VCaP (cell line): ENCODE data around the gene NCKAP5.

Experiments
- H3K27ac ChIP-seq: fragments of 450-650 bp; 2 replicates; pipeline ENCODE4 v1.5.1; 2017
- TF ChIP-seq, protein P1 (sequence below): fragments of 450-650 bp; conservative IDR thresholded peaks from 2 replicates; pipeline ENCODE4 v1.5.1; 2017; ENCODE audit warnings: mild to moderate bottlenecking, moderate library complexity

The NCKAP5 gene

DNA sequence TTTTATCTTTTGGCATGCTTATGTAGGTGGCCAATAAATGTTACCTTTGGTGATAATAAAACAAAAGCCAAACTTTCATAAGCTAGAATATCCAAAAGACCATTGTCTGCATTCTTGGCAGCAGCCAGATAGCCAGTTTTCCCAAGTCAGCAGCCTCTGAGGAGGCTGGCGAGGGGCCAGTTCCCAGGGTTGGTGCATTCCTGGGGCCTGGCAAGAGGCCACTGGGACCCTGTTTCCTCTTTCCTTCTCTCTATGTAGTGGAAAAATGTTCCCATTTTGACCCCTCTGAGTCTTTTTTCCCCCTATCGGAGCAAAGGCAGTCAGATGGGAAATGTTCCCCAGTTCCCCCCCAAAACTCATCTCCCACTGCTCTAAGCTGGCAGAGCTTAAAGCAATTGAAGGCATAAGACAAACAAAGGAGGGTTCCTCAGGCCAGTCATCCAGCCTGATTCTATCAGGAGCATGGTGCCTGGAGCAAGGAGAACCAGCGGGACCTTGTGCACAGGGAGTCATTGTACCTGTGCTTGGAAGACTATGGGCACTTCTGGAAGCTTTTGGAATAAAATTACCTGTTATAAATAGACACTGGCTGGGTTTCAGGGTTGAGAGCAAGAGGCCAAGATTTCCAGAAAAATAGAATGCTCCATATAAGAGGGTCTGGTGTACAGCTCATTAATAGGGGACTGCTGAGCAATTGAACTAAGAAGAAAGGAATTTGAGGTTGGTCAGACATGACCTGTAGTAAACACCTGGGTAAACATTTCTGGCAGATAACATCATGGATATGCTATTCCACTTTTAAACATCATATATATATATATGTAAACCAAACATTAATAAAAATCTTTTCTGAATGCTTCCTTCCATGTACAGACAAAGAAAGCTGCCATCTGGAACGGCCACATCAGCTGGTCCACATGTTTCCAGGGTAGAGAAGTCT is 63.4 kb downstream of the NCKAP5 start:
- H3K27ac ChIP-seq = peak overlapping the region; percentile 62

DNA sequence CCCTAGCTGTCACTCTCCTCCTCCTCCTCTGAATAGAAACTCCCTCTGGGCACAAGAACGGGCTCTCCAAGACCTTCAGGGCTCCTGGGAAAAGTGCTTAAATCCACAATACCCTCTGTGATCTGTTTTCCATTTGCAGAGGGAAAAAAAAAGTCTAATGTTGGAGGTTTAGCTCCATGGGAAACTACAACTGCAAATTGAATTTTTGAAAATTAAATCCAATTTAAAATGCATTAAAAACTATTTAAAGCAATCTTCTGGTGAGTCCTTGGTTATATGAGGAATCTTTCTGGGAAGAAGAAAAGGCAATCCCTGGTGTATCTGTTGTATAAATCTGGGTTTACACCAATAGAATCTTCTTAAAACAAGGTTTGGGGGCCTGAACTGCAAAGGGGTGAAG is 64.3 kb downstream of the NCKAP5 start:
- no peak overlapping the region for H3K27ac ChIP-seq
- TF ChIP-seq, protein P1, sequence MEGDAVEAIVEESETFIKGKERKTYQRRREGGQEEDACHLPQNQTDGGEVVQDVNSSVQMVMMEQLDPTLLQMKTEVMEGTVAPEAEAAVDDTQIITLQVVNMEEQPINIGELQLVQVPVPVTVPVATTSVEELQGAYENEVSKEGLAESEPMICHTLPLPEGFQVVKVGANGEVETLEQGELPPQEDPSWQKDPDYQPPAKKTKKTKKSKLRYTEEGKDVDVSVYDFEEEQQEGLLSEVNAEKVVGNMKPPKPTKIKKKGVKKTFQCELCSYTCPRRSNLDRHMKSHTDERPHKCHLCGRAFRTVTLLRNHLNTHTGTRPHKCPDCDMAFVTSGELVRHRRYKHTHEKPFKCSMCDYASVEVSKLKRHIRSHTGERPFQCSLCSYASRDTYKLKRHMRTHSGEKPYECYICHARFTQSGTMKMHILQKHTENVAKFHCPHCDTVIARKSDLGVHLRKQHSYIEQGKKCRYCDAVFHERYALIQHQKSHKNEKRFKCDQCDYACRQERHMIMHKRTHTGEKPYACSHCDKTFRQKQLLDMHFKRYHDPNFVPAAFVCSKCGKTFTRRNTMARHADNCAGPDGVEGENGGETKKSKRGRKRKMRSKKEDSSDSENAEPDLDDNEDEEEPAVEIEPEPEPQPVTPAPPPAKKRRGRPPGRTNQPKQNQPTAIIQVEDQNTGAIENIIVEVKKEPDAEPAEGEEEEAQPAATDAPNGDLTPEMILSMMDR = no peak

More for the DNA sequence above, 63.4 kb downstream of the NCKAP5 start:
- TF ChIP-seq, protein P1 = no peak

DNA sequence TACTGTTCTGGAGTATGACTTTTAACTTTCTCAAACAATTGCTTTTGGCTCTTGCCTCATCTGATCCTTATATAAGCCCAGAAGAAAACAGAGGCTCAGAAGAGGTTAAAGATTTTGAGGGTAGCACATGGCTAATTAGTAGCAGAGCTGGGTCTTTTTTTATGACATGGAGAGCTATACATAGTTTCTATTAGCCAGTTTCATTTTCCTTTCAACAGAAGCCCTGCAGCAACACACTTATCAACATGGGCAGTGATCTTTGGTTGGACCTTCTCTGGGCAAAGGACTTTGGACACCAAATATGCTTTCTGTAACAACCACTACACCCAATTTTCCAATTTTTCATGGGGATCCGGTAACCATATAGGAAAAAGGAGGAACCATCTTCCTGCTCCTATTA is 64.9 kb downstream of the NCKAP5 start:
- TF ChIP-seq, protein P1 = no peak
- H3K27ac ChIP-seq = no peak overlapping the region

DNA sequence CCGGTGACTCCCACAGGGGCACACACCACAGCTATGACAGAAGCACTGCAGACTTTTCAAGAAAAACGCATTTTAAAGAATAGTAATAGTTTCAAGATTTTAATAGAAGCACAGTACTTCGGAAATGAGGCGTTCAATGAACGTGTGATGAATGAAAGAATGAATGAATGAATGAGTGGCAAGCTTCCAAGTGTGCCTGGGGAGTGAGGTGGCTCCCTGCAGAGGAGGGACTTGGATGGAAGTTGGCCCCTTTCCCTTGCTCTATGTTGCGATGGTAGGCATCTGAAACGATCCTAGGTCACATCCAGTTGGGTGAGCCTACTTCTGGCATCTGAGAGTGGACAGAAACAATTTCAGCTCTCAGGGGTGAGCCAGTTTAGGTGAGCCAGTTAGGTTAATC is 65.6 kb downstream of the NCKAP5 start:
- TF ChIP-seq, protein P1 = no peak
- no peak overlapping the region for H3K27ac ChIP-seq

DNA sequence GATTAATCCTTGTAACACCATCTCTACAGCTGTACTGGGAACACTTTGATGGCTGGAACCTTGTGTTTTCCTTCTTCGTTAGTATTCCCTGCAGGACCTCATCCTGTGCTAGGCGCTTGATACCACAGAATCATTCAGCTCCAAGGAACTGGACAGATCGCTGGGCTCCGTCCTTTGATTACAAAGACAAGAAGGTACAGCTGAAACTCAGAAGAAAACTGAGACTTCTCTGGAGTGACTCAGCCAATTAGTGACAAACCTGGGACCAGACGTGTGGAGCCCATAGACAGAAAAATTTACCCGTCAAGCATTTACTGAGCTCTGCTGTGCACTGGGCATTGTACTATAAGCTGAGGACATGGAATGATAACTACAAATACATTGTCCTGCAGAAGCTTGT is 67.3 kb downstream of the NCKAP5 start:
- TF ChIP-seq, protein P1 = no peak
- H3K27ac ChIP-seq = no peak overlapping the region

DNA sequence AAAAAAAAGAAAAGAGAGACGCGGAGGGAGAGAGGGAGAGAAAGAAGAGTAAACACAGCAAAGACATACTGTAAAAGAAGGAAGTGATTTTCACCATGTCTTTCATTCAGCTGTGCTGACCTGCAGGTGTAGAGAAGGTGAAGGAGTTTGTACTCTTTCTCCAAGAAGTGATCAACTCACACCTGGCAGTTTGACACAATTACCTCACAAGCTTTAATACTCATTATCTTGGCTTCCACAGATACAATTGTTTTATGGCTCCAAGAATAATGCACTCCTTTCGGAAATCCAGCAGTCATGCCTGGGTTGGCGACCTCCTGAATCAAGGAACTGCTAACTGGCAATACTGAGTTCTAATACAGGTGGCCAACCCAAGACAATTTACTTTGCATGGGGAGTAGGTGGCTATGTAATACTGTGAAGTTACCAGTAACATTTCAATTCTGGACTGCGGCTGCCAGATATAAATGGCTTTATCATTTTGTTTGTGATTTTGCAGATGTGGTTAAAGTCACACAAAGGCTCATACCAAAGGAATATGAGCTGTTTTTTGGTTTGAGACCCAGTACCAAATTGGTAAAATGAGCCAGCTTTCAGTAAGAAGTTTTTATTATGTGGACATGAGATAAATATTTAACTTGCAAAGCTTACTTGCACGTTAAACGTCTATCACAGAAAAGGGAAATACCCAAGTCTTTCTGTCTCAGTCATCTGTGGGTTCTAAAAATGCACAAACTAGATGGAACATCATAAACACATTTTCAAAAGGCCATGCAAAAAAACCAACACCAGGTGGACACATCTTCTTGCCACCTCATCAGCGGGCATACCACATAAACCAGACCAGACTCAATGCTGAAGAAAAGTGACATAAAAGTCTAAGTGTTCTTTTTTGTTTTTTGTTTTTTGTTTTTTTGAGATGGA is 69.3 kb downstream of the NCKAP5 start:
- H3K27ac ChIP-seq = peak overlapping the region; percentile 90
- TF ChIP-seq, protein P1 = no peak

DNA sequence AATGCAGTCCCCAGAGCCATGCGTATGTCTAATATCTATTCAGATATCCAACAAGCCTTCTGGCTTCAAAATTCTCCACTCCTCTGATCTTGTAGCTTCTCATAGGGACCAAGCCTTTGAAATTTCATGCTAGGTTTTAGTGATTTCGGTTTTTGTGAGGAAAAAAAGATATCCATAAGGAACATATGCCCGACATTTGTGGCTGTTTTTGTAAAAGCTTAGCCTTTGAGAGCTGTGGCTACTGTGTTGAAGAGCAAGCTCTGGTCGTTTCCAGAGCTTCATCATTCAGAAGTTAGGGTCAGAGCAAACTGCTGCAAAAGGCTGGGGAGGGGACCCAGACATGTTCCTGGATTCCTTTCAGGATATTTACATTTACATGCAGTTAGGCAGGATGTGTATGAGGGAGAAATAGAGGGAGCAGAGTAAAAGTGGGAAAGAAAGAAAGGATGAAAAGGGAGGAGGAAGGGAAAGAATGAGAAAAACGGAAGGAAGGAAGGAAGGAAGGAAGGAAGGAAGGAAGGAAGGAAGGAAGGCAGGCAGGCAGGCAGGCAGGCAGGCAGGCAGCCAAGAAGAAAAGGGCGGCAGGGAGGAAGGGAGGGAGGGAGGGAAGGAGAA is 70.2 kb downstream of the NCKAP5 start:
- H3K27ac ChIP-seq = peak overlapping the region; percentile 90
- TF ChIP-seq, protein P1 = no peak
